OCI-LY3 (cell line): ENCODE results near the gene GSTM3.
"Not testable (repeated sequence)": the region's sequence is repeated elsewhere in the genome, so short reads cannot be mapped to it uniquely, and the experiment has no call there.

ENCODE experiments used
- H2AFZ ChIP-seq: fragments of 200-600, 300-600 bp; shearing (Covaris generic); 2 replicates; pipeline ENCODE4 v1.6.0; 2014; ENCODE audit warnings: antibody characterized with exemption, low read depth, low read length
- H3K27ac ChIP-seq: fragments of 200-600, 300-600 bp; sonication (generic); 2 replicates; pipeline ENCODE4 v1.5.1; 2014; ENCODE audit warnings: mild to moderate bottlenecking, low read length, moderate library complexity, mixed read lengths
- H3K27me3 ChIP-seq: fragments of 200-600, 300-600 bp; sonication (generic); 2 replicates; pipeline ENCODE4 v1.6.1; 2014; ENCODE audit warnings: low read depth, low read length, mixed read lengths
- H3K36me3 ChIP-seq: fragments of 200-600, 300-600 bp; sonication (generic); replicated peaks from 2 replicates; pipeline ENCODE3; 2014; ENCODE audit warnings: low read depth, low read length, mixed read lengths
- H3K4me1 ChIP-seq: fragments of 300-600, 200-600 bp; sonication (generic); 2 replicates; pipeline ENCODE4 v1.6.1; 2014; ENCODE audit warnings: low read length, mixed read lengths
- H3K4me2 ChIP-seq: fragments of 200-600, 300-600 bp; sonication (generic); 2 replicates; pipeline ENCODE4 v1.6.1; 2014; ENCODE audit warnings: low read length, mixed read lengths
- H3K4me3 ChIP-seq: fragments of 300-600, 200-600 bp; sonication (generic); 2 replicates; pipeline ENCODE4 v1.5.1; 2014; ENCODE audit warnings: antibody characterized with exemption, mild to moderate bottlenecking, low read length, moderate library complexity
- H3K79me2 ChIP-seq: fragments of 300-600, 200-600 bp; shearing (Covaris generic); 2 replicates; pipeline ENCODE4 v1.6.1; 2014; ENCODE audit warnings: mild to moderate bottlenecking, low read length, mixed read lengths
- H3K9ac ChIP-seq: fragments of 300-600, 200-600 bp; shearing (Covaris generic); 2 replicates; pipeline ENCODE4 v1.6.0; 2014; ENCODE audit warnings: mild to moderate bottlenecking, low read length, moderate library complexity
- H3K9me3 ChIP-seq: fragments of 200-600, 300-600 bp; shearing (Covaris generic); 2 replicates; pipeline ENCODE4 v1.6.1; 2014; ENCODE audit warnings: low read length, mixed read lengths; ENCODE audit not compliant: insufficient read depth
- H4K20me1 ChIP-seq: fragments of 200-600, 300-600 bp; sonication (generic); 2 replicates; pipeline ENCODE4 v1.6.1; 2016; ENCODE audit warnings: low read length, mixed read lengths; ENCODE audit not compliant: insufficient read depth

GSTM3 gene

GRCh38 chr1:109684777-109685176, 56.1 kb downstream of the GSTM3 start:
- H3K36me3 ChIP-seq, H3K27ac ChIP-seq, H3K79me2 ChIP-seq, H4K20me1 ChIP-seq, H3K9ac ChIP-seq, H3K9me3 ChIP-seq, H3K4me3 ChIP-seq, H2AFZ ChIP-seq, H3K4me1 ChIP-seq, H3K4me2 ChIP-seq, H3K27me3 ChIP-seq: not testable (repeated sequence)
